ENCODE data around the gene ZNF221.
"Not testable (repeated sequence)": the region's sequence is repeated elsewhere in the genome, so short reads cannot be mapped to it uniquely, and the experiment has no call there.

ZNF221 gene

GRCh38 chr19:43950834-43951645, at the start of gene ZNF221:
Gene ZNF221, plus strand, starts transcription at chr19:43951228. Its CDS starts 11,499 bp downstream, at chr19:43962727.
- DNase-seq, result peak; percentile 97 to 99

GRCh38 chr19:43901395-43902390, 49.3 kb upstream of the ZNF221 start:
- DNase-seq, result peak; percentile 60 to 79

- DNase-seq, result no peak
Observed at GRCh38 chr19:43902399-43902798, 48.6 kb upstream of the ZNF221 start.

GRCh38 chr19:43905897-43906296, 45.1 kb upstream of the ZNF221 start:
- DNase-seq, result no peak

GRCh38 chr19:43906774-43907173, 44.3 kb upstream of the ZNF221 start:
- DNase-seq, result no peak

GRCh38 chr19:43908659-43909058, 42.4 kb upstream of the ZNF221 start:
- no peak for DNase-seq

- DNase-seq, result no peak
Observed at GRCh38 chr19:43910884-43911283, 40.1 kb upstream of the ZNF221 start.

- DNase-seq, result no peak
Observed at GRCh38 chr19:43913383-43913782, 37.6 kb upstream of the ZNF221 start.

GRCh38 chr19:43914051-43914450, 37.0 kb upstream of the ZNF221 start:
- no peak for DNase-seq

GRCh38 chr19:43923875-43924274, 27.2 kb upstream of the ZNF221 start:
- DNase-seq, result no peak

GRCh38 chr19:43928820-43929219, 22.2 kb upstream of the ZNF221 start:
- DNase-seq, result no peak

- no peak for DNase-seq
Observed at GRCh38 chr19:43934055-43934984, 16.7 kb upstream of the ZNF221 start.

- peak; percentile 86 to 95 for DNase-seq
Observed at GRCh38 chr19:43934985-43935708, 15.9 kb upstream of the ZNF221 start, which contains the start of gene ZNF45. Gene ZNF45, minus strand, starts transcription at chr19:43935282. Its CDS starts 13,097 bp downstream, at chr19:43922185.

GRCh38 chr19:43936188-43936587, 14.8 kb upstream of the ZNF221 start:
- no peak for DNase-seq

- DNase-seq, result no peak
Observed at GRCh38 chr19:43939557-43940260, 11.3 kb upstream of the ZNF221 start.

- DNase-seq, result no peak
Observed at GRCh38 chr19:43940719-43941118, 10.3 kb upstream of the ZNF221 start.

- no peak for DNase-seq
Observed at GRCh38 chr19:43941209-43941608, 9.8 kb upstream of the ZNF221 start.

GRCh38 chr19:43947412-43947811, 3.6 kb upstream of the ZNF221 start:
- DNase-seq, result not testable (repeated sequence)

- not testable (repeated sequence) for DNase-seq
Observed at GRCh38 chr19:43949803-43950202, 1.2 kb upstream of the ZNF221 start.

GRCh38 chr19:43956827-43957226, 5.8 kb downstream of the ZNF221 start:
- no peak for DNase-seq

- DNase-seq, result no peak
Observed at GRCh38 chr19:43957891-43958290, 6.9 kb downstream of the ZNF221 start.

Measured in inflammatory macrophage treated with lipopolysaccharide for 1 hour (primary cell).